DOHH2 (cell line): Measurements from ENCODE around the gene FRMD8.
A peak's percentile ranks its signal among the peaks of the same experiment; 100 is the strongest.

Experiments
- H3F3A ChIP-seq: fragments of 200-600 bp; sonication (generic), shearing (Covaris generic); 2 replicates; pipeline ENCODE4 v1.6.0; 2016; ENCODE audit warnings: antibody characterized with exemption, mild to moderate bottlenecking; ENCODE audit not compliant: control insufficient read depth, insufficient read depth
- H3K27ac ChIP-seq: fragments of 200-600 bp; sonication (generic); 2 replicates; pipeline ENCODE4 v1.5.1; 2014; ENCODE audit warnings: low read depth, mild to moderate bottlenecking, low read length, moderate library complexity
- H3K27me3 ChIP-seq: fragments of 200-600 bp; sonication (generic); 2 replicates; pipeline ENCODE4 v1.6.1; 2014; ENCODE audit warnings: mild to moderate bottlenecking, low read length, mixed read lengths; ENCODE audit not compliant: control insufficient read depth
- H3K36me3 ChIP-seq: fragments of 200-600 bp; sonication (generic); 2 replicates; pipeline ENCODE4 v1.6.1; 2014; ENCODE audit warnings: mild to moderate bottlenecking, low read length, moderate library complexity, mixed read lengths; ENCODE audit not compliant: control insufficient read depth
- H3K4me1 ChIP-seq: fragments of 200-600 bp; sonication (generic); 2 replicates; pipeline ENCODE4 v1.6.1; 2014; ENCODE audit warnings: mild to moderate bottlenecking, low read length, mixed read lengths; ENCODE audit not compliant: control insufficient read depth
- H3K4me2 ChIP-seq: fragments of 200-600 bp; sonication (generic); 2 replicates; pipeline ENCODE4 v1.6.0; 2014; ENCODE audit warnings: mild to moderate bottlenecking, low read length, moderate library complexity
- H3K4me3 ChIP-seq: fragments of 200-600 bp; sonication (generic); 2 replicates; pipeline ENCODE4 v1.5.1; 2014; ENCODE audit warnings: mild to moderate bottlenecking, low read length, mixed read lengths
- H3K79me2 ChIP-seq: fragments of 200-600 bp; sonication (generic); 2 replicates; pipeline ENCODE4 v1.6.1; 2014; ENCODE audit warnings: mild to moderate bottlenecking, low read length, mixed read lengths; ENCODE audit not compliant: control insufficient read depth
- H3K9me2 ChIP-seq: fragments of 200-600 bp; sonication (generic); replicated peaks from 2 replicates; pipeline ENCODE4 v1.6.1; 2014; ENCODE audit warnings: mild to moderate bottlenecking, low read length, mixed read lengths; ENCODE audit not compliant: control insufficient read depth
- H3K9me3 ChIP-seq: fragments of 200-600 bp; sonication (generic); 2 replicates; pipeline ENCODE4 v1.6.1; 2014; ENCODE audit warnings: antibody characterized with exemption, low read length, mixed read lengths; ENCODE audit not compliant: control insufficient read depth, insufficient read depth
- H4K20me1 ChIP-seq: fragments of 200-600 bp; sonication (generic); 2 replicates; pipeline ENCODE4 v1.6.0; 2014; ENCODE audit warnings: low read depth, mild to moderate bottlenecking, antibody characterized with exemption, low read length, moderate library complexity; ENCODE audit not compliant: control insufficient read depth, insufficient read depth
- CTCF ChIP-seq: fragments of 200-600 bp; sonication (generic); IDR thresholded peaks from one replicate; pipeline ENCODE4 v1.5.1; 2014; ENCODE audit warnings: antibody characterized with exemption, mild to moderate bottlenecking, low read depth, low read length; ENCODE audit not compliant: poor library complexity, severe bottlenecking
- EZH2phosphoT487 ChIP-seq: fragments of 200-600 bp; sonication (generic); IDR thresholded peaks from 2 replicates; pipeline ENCODE4 v1.6.1; 2017; ENCODE audit warnings: borderline replicate concordance, mild to moderate bottlenecking, antibody characterized with exemption, low read length, moderate library complexity, mixed read lengths

FRMD8 gene

GRCh38 chr11:65436412-65437032, 50.1 kb downstream of the FRMD8 start:
- H3K27me3 ChIP-seq, result no peaks in the 10 kb centered on the region
- no peak overlapping the region for H3K27ac ChIP-seq
- no peaks in the 10 kb centered on the region for H4K20me1 ChIP-seq
- TF ChIP-seq EZH2phosphoT487 (no peak), CTCF (no peak)
- H3K9me3 ChIP-seq, result no peaks in the 10 kb centered on the region
- peaks cover 42% of the 10 kb centered on the region for H3F3A ChIP-seq
- no peak overlapping the region for H3K4me2 ChIP-seq
- H3K36me3 ChIP-seq, result peaks cover 67% of the 10 kb centered on the region
- H3K9me2 ChIP-seq, result no peaks in the 10 kb centered on the region
- peaks cover 83% of the 10 kb centered on the region for H3K79me2 ChIP-seq
- H3K4me3 ChIP-seq, result no peak overlapping the region
- H3K4me1 ChIP-seq, result peaks cover 80% of the 10 kb centered on the region

GRCh38 chr11:65437436-65438227, 51.2 kb downstream of the FRMD8 start:
- Histone ChIP-seq H3K36me3 (peaks cover 65% of the 10 kb centered on the region), H3K27ac (no peak overlapping the region), H4K20me1 (no peaks in the 10 kb centered on the region; the same call in 1 of the 2 replicates), H3K9me3 (no peaks in the 10 kb centered on the region), H3F3A (peaks cover 39% of the 10 kb centered on the region), H3K27me3 (no peaks in the 10 kb centered on the region), H3K4me1 (peaks cover 80% of the 10 kb centered on the region), H3K79me2 (peaks cover 79% of the 10 kb centered on the region), H3K4me3 (no peak overlapping the region), H3K9me2 (no peaks in the 10 kb centered on the region), H3K4me2 (no peak overlapping the region)
- TF ChIP-seq EZH2phosphoT487 (no peak), CTCF (no peak)

GRCh38 chr11:65438257-65439151, 52.1 kb downstream of the FRMD8 start:
- peak overlapping the region; percentile 60; the same call in 1 of the 2 replicates for H3K27ac ChIP-seq
- TF ChIP-seq CTCF (no peak), EZH2phosphoT487 (no peak)
- H3K4me3 ChIP-seq, result no peak overlapping the region
- peaks cover 81% of the 10 kb centered on the region for H3K4me1 ChIP-seq
- no peaks in the 10 kb centered on the region for H3K9me3 ChIP-seq
- H3F3A ChIP-seq, result peaks cover 43% of the 10 kb centered on the region
- H3K36me3 ChIP-seq, result peaks cover 63% of the 10 kb centered on the region
- H3K27me3 ChIP-seq, result no peaks in the 10 kb centered on the region
- no peaks in the 10 kb centered on the region for H3K9me2 ChIP-seq
- no peaks in the 10 kb centered on the region; the same call in 1 of the 2 replicates for H4K20me1 ChIP-seq
- H3K4me2 ChIP-seq, result peak overlapping the region; percentile 67; the same call in 1 of the 2 replicates
- peaks cover 71% of the 10 kb centered on the region for H3K79me2 ChIP-seq
